D721Med (cell line): Measurements from ENCODE around the gene HIGD2A.

Experiments used
- DNase-seq: peaks from one replicate; pipeline ENCODE4 v3.0.0; 2011; ENCODE audit warnings: low spot score; ENCODE audit not compliant: insufficient read length
- FAIRE-seq: peaks from 2 replicates; lab custom pipeline; 2011; peaks lifted over from hg19 to GRCh38; lab: Jason Lieb, UNC
- CTCF ChIP-seq: IDR thresholded peaks from 2 replicates; pipeline ENCODE4 v1.5.1; 2012; ENCODE audit warnings: mild to moderate bottlenecking, control low read depth; ENCODE audit not compliant: insufficient read depth; ENCODE audit errors: missing control alignments

The HIGD2A gene

GRCh38 chr5:176388444-176389134 is at the start of gene HIGD2A, which contains the start of gene NOP16:
TSS of gene HIGD2A (plus strand) at chr5:176388751. CDS start at chr5:176388820, 69 bp downstream.
TSS of gene NOP16 (minus strand) at chr5:176388598. CDS start at chr5:176388539, 59 bp downstream.
- DNase-seq: peak; percentile 92
- FAIRE-seq: peak; percentile 83
- no peak for TF ChIP-seq CTCF

- FAIRE-seq (no peak), DNase-seq (no peak)
- no peak for TF ChIP-seq CTCF
Observed at GRCh38 chr5:176339304-176339703, 49.2 kb upstream of the HIGD2A start.

- TF ChIP-seq CTCF: no peak
- FAIRE-seq (no peak), DNase-seq (no peak)
Observed at GRCh38 chr5:176341325-176342157, 47.0 kb upstream of the HIGD2A start.

- no peak for DNase-seq
- no peak for TF ChIP-seq CTCF
Observed at GRCh38 chr5:176342158-176342483, 46.4 kb upstream of the HIGD2A start.

GRCh38 chr5:176342766-176343458 is 45.6 kb upstream of the HIGD2A start:
- TF ChIP-seq CTCF: no peak
- FAIRE-seq (no peak), DNase-seq (no peak)

More at GRCh38 chr5:176342158-176342483, 46.4 kb upstream of the HIGD2A start:
- no peak for FAIRE-seq

- FAIRE-seq: no peak
- no peak for DNase-seq
- no peak for TF ChIP-seq CTCF
Observed at GRCh38 chr5:176350416-176350815, 38.1 kb upstream of the HIGD2A start.
